CD4-positive, alpha-beta memory T cell (primary cell): ENCODE measurements around the gene UGT1A1. TPM values are rescaled to one million over a fixed set of nuclear protein-coding genes. Genes with fewer than 3 reads are reported as not detected.

Experiments used
- CTCF ChIA-PET: fragments of 350-600 bp; sonication (Branson Sonifier 250); formaldehyde crosslinking; loops from one replicate; lab custom pipeline; 2021; ENCODE audit warnings: inconsistent platforms; ENCODE audit not compliant: partially characterized antibody; lab: Charles Lee
- POLR2A ChIA-PET: fragments of 350-600 bp; sonication (Branson Sonifier 250); formaldehyde crosslinking; loops from one replicate; lab custom pipeline; 2021; ENCODE audit not compliant: partially characterized antibody; lab: Charles Lee
- DNase-seq, 5 donors: peaks; one replicate each; pipeline versions ENCODE4 v3.0.0 to v3.0.0-alpha.2; 2020 to 2022; ENCODE audit warnings: mixed read lengths in 1 of 5
- H3K27ac ChIP-seq: one replicate; pipeline ENCODE4 v1.7.0; 2013; ENCODE audit warnings: low read depth, low read length
- H3K27me3 ChIP-seq: 2 replicates; pipeline ENCODE4 v1.7.0; 2013; ENCODE audit warnings: mild to moderate bottlenecking, low read length, moderate library complexity; ENCODE audit not compliant: insufficient read depth
- H3K36me3 ChIP-seq: 2 replicates; pipeline ENCODE4 v1.7.0; 2013; ENCODE audit warnings: mild to moderate bottlenecking, low read length, moderate library complexity; ENCODE audit not compliant: insufficient read depth
- H3K4me1 ChIP-seq: 2 replicates; pipeline ENCODE4 v1.7.0; 2013; ENCODE audit warnings: mild to moderate bottlenecking, low read length, moderate library complexity; ENCODE audit not compliant: insufficient read depth
- H3K4me3 ChIP-seq, 2 donors: one replicate each; pipeline ENCODE4 v1.7.0; 2013; ENCODE audit warnings: low read length in 2 of 2, mild to moderate bottlenecking in 1 of 2
- H3K9me3 ChIP-seq, 2 donors: one replicate each; pipeline ENCODE4 v1.7.0; 2013; ENCODE audit warnings: low read length in 2 of 2, control low read depth in 1 of 2; ENCODE audit not compliant: control insufficient read depth in 1 of 2
- H3K27ac Mint-ChIP-seq, 7 donors: one replicate each; pipeline ENCODE4 v1.8.0; 2020 to 2021; ENCODE audit warnings: mixed read lengths in 7 of 7, mild to moderate bottlenecking in 6 of 7, inconsistent platforms in 3 of 7, moderate library complexity in 3 of 7
- H3K27me3 Mint-ChIP-seq, 2 donors: one replicate each; pipeline ENCODE4 v1.8.0; 2020 to 2021; ENCODE audit warnings: mixed read lengths in 2 of 2
- H3K36me3 Mint-ChIP-seq, 2 donors: one replicate each; pipeline ENCODE4 v1.8.0; 2020 to 2021; ENCODE audit warnings: mixed read lengths in 2 of 2, inconsistent platforms in 1 of 2, mild to moderate bottlenecking in 1 of 2
- H3K4me1 Mint-ChIP-seq, 4 donors: one replicate each; pipeline ENCODE4 v1.8.0; 2020 to 2021; ENCODE audit warnings: mixed read lengths in 4 of 4, mild to moderate bottlenecking in 1 of 4
- H3K4me3 Mint-ChIP-seq, 8 donors: one replicate each; pipeline ENCODE4 v1.8.0; 2020 to 2021; ENCODE audit warnings: mixed read lengths in 8 of 8, mild to moderate bottlenecking in 7 of 8, moderate library complexity in 6 of 8, inconsistent platforms in 3 of 8
- H3K9me3 Mint-ChIP-seq, 8 donors: one replicate each; pipeline ENCODE4 v1.8.0; 2020 to 2021; ENCODE audit warnings: mixed read lengths in 8 of 8, mild to moderate bottlenecking in 5 of 8, inconsistent platforms in 3 of 8, moderate library complexity in 1 of 8
- intact Hi-C: fragments of 100-400 bp; cut with micrococcal nuclease; formaldehyde crosslinking; loops from one replicate; pipeline ENCODE4 v1.15.1; 2023
- polyA plus RNA-seq, 2 donors: library from polyadenylated mRNA; unstranded; fragments of 300-500 nt; fragmentation: Illumina TruSeq; gene quantifications; one replicate each; pipeline ENCODE4 v1.2.3, GENCODE V29; 2021
- total RNA-seq, 2 experiments: library from RNA; stranded (reverse); gene quantifications; one replicate each; pipeline ENCODE4 v1.2.3, GENCODE V29; 2021

Gene UGT1A1
- total and polyA plus RNA-seq, 4 experiments from 2014 or later, result not detected

GRCh38 chr2:233819884-233820773 lies 60.1 kb downstream of the UGT1A1 start:
- H3K27me3 ChIP-seq, result no peaks in the 10 kb centered on the region
- Mint-ChIP-seq H3K27me3 (peaks cover 1 to 9% of the 10 kb centered on the region in 2 donors), H3K36me3 (no peaks in the 10 kb centered on the region), H3K27ac (no peak overlapping the region), H3K4me3 (no peak overlapping the region), H3K9me3 (no peaks in the 10 kb centered on the region), H3K4me1 (no peaks in the 10 kb centered on the region)
- no peaks in the 10 kb centered on the region for H3K36me3 ChIP-seq
- DNase-seq, result no peak
- H3K4me3 ChIP-seq, result no peak overlapping the region
- H3K9me3 ChIP-seq, result no peaks in the 10 kb centered on the region
- H3K4me1 ChIP-seq, result no peaks in the 10 kb centered on the region
- CTCF ChIA-PET, result no interaction called here
- no peak overlapping the region for H3K27ac ChIP-seq
- intact Hi-C loops, result no loop called here
- POLR2A ChIA-PET, result no interaction called here

DNA sequence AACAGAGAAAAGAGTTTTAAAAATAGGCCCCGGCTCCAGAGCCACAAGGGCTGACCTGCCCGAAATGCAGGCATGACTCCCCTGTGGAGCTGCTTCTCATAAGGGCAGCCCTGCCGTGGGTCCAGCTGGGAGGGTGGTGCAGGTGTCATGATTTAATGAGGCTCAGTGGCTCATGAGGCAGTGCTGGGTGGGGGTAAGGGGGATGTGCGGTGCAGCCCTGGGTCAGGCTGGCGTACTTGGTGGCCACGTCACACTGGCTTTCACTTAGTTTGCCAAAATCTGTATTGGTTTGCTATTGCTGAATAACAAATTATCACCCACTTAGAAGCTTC lies 60.7 kb downstream of the UGT1A1 start:
- Histone ChIP-seq H3K27ac (no peak overlapping the region), H3K4me3 (no peak overlapping the region), H3K9me3 (no peaks in the 10 kb centered on the region), H3K4me1 (no peaks in the 10 kb centered on the region), H3K36me3 (no peaks in the 10 kb centered on the region), H3K27me3 (no peaks in the 10 kb centered on the region)
- intact Hi-C loops, result no loop called here
- no peak overlapping the region for H3K4me3 Mint-ChIP-seq
- H3K4me1 Mint-ChIP-seq, result no peaks in the 10 kb centered on the region
- H3K36me3 Mint-ChIP-seq, result no peaks in the 10 kb centered on the region
- H3K27me3 Mint-ChIP-seq, result peaks cover 1 to 9% of the 10 kb centered on the region in 2 donors
- DNase-seq, result no peak
- no peaks in the 10 kb centered on the region for H3K9me3 Mint-ChIP-seq
- H3K27ac Mint-ChIP-seq, result no peak overlapping the region
- ChIA-PET POLR2A (no interaction called here), CTCF (no interaction called here)

- Histone ChIP-seq H3K36me3 (no peaks in the 10 kb centered on the region), H3K4me1 (no peaks in the 10 kb centered on the region), H3K27ac (no peak overlapping the region), H3K9me3 (no peaks in the 10 kb centered on the region), H3K27me3 (no peaks in the 10 kb centered on the region), H3K4me3 (no peak overlapping the region)
- ChIA-PET CTCF (no interaction called here), POLR2A (no interaction called here)
- no peaks in the 10 kb centered on the region for H3K9me3 Mint-ChIP-seq
- no peak overlapping the region for H3K4me3 Mint-ChIP-seq
- no peak for DNase-seq
- H3K36me3 Mint-ChIP-seq, result no peaks in the 10 kb centered on the region
- no peaks in the 10 kb centered on the region for H3K4me1 Mint-ChIP-seq
- peaks cover 3 to 9% of the 10 kb centered on the region in 2 donors for H3K27me3 Mint-ChIP-seq
- intact Hi-C loops, result no loop called here
- no peak overlapping the region for H3K27ac Mint-ChIP-seq
Measured at GRCh38 chr2:233821196-233821595, 61.1 kb downstream of the UGT1A1 start.

GRCh38 chr2:233821709-233822100 lies 61.6 kb downstream of the UGT1A1 start:
- POLR2A ChIA-PET, result no interaction called here
- intact Hi-C loops, result no loop called here
- no peak overlapping the region for H3K4me3 Mint-ChIP-seq
- H3K9me3 ChIP-seq, result no peaks in the 10 kb centered on the region
- no peaks in the 10 kb centered on the region for H3K36me3 ChIP-seq
- no peak overlapping the region for H3K4me3 ChIP-seq
- no peak overlapping the region for H3K27ac ChIP-seq
- no peak for DNase-seq
- H3K4me1 ChIP-seq, result no peaks in the 10 kb centered on the region
- H3K27me3 Mint-ChIP-seq, result peaks cover 3 to 9% of the 10 kb centered on the region in 2 donors
- CTCF ChIA-PET, result no interaction called here
- H3K27me3 ChIP-seq, result no peaks in the 10 kb centered on the region
- no peaks in the 10 kb centered on the region for H3K4me1 Mint-ChIP-seq
- H3K9me3 Mint-ChIP-seq, result no peaks in the 10 kb centered on the region
- H3K36me3 Mint-ChIP-seq, result no peaks in the 10 kb centered on the region
- no peak overlapping the region for H3K27ac Mint-ChIP-seq

DNA sequence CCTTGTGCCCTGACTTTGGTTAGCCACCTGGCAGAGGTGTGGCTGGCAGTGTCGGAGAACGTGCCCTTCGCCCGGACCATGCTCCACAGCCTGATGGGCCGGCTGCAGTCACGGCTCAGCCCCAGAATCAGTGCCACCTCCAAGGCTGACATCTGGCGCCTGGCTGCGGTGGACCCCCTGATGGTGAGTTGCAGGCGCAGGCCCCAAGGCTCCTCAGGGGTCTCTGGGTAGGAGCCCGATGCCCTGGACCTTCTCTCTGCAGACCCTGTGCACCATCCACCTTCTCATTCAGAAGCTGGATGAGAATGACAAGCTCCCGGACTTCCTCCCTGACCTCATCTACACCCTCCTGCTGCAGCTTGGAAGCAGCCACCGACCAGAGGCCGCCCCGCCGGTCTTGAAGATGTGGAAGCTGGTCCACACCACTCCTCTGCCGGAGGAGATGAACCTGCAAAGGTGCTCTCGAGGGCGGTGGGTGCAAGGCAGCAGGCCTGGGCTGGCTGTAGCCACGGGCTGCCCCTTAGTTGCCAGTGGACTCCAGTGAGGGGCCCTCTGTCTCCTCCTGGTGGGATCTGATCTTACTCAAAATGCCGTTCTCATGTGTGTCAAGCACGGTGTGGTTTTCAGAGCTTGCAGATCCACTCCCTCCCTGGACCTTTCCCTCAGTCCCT lies 62.2 kb downstream of the UGT1A1 start:
- H3K4me1 Mint-ChIP-seq, result no peaks in the 10 kb centered on the region
- H3K9me3 Mint-ChIP-seq, result no peaks in the 10 kb centered on the region
- Histone ChIP-seq H3K4me3 (no peak overlapping the region), H3K36me3 (no peaks in the 10 kb centered on the region), H3K4me1 (no peaks in the 10 kb centered on the region), H3K27me3 (no peaks in the 10 kb centered on the region), H3K27ac (no peak overlapping the region), H3K9me3 (no peaks in the 10 kb centered on the region)
- POLR2A ChIA-PET, result no interaction called here
- DNase-seq, result no peak
- peaks cover 3 to 6% of the 10 kb centered on the region in 2 donors for H3K27me3 Mint-ChIP-seq
- H3K27ac Mint-ChIP-seq, result no peak overlapping the region
- H3K4me3 Mint-ChIP-seq, result no peak overlapping the region
- CTCF ChIA-PET, result no interaction called here
- no peaks in the 10 kb centered on the region for H3K36me3 Mint-ChIP-seq
- intact Hi-C loops, result no loop called here

Other genes starting within 250 kb of the UGT1A1 start
- 10 to 100 TPM; 18.4 to 21.6 TPM for gene USP40, start 193.5 kb upstream of the UGT1A1 start, total RNA-seq
- gene USP40, start 193.5 kb upstream of the UGT1A1 start, polyA plus RNA-seq, result 1 to 10 TPM; 4.4 to 5.1 TPM
- not detected for gene UGT1A8, start 142.6 kb upstream of the UGT1A1 start, total RNA-seq
- gene UGT1A8, start 142.6 kb upstream of the UGT1A1 start, polyA plus RNA-seq, result not detected
- gene UGT1A10, start 123.8 kb upstream of the UGT1A1 start, total RNA-seq, result not detected
- not detected for gene UGT1A10, start 123.8 kb upstream of the UGT1A1 start, polyA plus RNA-seq
- gene UGT1A9, start 88.4 kb upstream of the UGT1A1 start, total RNA-seq, result not detected
- not detected for gene UGT1A9, start 88.4 kb upstream of the UGT1A1 start, polyA plus RNA-seq
- gene UGT1A7, start 78.4 kb upstream of the UGT1A1 start, total RNA-seq, result not detected
- gene UGT1A7, start 78.4 kb upstream of the UGT1A1 start, polyA plus RNA-seq, result not detected
- not detected for gene UGT1A6, start 67.4 kb upstream of the UGT1A1 start, total RNA-seq
- gene UGT1A6, start 67.4 kb upstream of the UGT1A1 start, polyA plus RNA-seq, result not detected
- gene UGT1A5, start 47.4 kb upstream of the UGT1A1 start, total RNA-seq, result not detected
- gene UGT1A5, start 47.4 kb upstream of the UGT1A1 start, polyA plus RNA-seq, result not detected
- not detected for gene UGT1A4, start 41.5 kb upstream of the UGT1A1 start, total RNA-seq
- gene UGT1A4, start 41.5 kb upstream of the UGT1A1 start, polyA plus RNA-seq, result not detected
- gene UGT1A3, start 31.2 kb upstream of the UGT1A1 start, total RNA-seq, result not detected
- not detected for gene UGT1A3, start 31.2 kb upstream of the UGT1A1 start, polyA plus RNA-seq
- gene MROH2A, start 18.1 kb downstream of the UGT1A1 start, total RNA-seq, result not detected
- gene MROH2A, start 18.1 kb downstream of the UGT1A1 start, polyA plus RNA-seq, result not detected
- under 1 TPM; 0.19 to 0.44 TPM for gene HJURP, start 94.3 kb downstream of the UGT1A1 start, total RNA-seq
- not detected for gene HJURP, start 94.3 kb downstream of the UGT1A1 start, polyA plus RNA-seq
- not detected for gene TRPM8, start 157.1 kb downstream of the UGT1A1 start, total RNA-seq
- gene TRPM8, start 157.1 kb downstream of the UGT1A1 start, polyA plus RNA-seq, result not detected